Fibroblast of the aortic adventitia (primary cell): ENCODE measurements around the gene CLCN5. TPM values are rescaled to one million over a fixed set of nuclear protein-coding genes. Genes with fewer than 3 reads are reported as not detected.
A peak's percentile ranks its signal among the peaks of the same experiment; 100 is the strongest.

Source experiments
- DNase-seq: peaks from one replicate; pipeline ENCODE4 v3.0.0-alpha.2; 2010; ENCODE audit warnings: low read depth
- H3K4me3 ChIP-seq: 2 replicates; pipeline ENCODE4 v1.5.1; 2011; ENCODE audit warnings: low read depth, mild to moderate bottlenecking, control low read depth, low read length, moderate library complexity
- total RNA-seq: library from RNA; depleted of rRNA; stranded (reverse); fragments of >200 nt; gene quantifications from 2 replicates; pipeline ENCODE4 v1.2.3, GENCODE V29; 2012; ENCODE audit warnings: low replicate concordance
- TF ChIP-seq, protein P1 (sequence below): IDR thresholded peaks from 2 replicates; pipeline ENCODE4 v1.5.1; 2011; ENCODE audit warnings: mild to moderate bottlenecking, low read length, control low read depth, inconsistent platforms; ENCODE audit not compliant: insufficient read depth

The CLCN5 gene
- total RNA-seq, 1 donor: 13.5 TPM

DNA sequence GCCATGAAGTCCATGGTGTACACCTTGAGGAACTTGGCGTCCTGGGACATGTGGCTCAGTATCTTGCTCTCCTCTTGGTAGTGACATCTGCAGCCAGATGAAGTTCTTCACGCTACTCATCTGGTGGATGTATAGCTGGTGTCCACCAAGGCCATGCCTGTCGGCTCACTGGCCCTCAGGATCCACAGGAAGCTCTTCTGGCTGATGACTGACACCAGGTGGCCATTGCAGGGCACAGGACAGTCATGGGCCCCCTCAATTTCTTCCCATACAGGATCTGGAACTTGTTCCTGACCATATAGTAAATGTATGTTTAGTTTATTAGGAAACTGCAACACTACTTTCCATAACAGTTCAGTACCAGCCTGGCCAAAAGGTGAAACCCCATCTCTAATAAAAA lies 10.3 kb upstream of the CLCN5 start:
- DNase-seq: no peak
- TF ChIP-seq, protein P1, sequence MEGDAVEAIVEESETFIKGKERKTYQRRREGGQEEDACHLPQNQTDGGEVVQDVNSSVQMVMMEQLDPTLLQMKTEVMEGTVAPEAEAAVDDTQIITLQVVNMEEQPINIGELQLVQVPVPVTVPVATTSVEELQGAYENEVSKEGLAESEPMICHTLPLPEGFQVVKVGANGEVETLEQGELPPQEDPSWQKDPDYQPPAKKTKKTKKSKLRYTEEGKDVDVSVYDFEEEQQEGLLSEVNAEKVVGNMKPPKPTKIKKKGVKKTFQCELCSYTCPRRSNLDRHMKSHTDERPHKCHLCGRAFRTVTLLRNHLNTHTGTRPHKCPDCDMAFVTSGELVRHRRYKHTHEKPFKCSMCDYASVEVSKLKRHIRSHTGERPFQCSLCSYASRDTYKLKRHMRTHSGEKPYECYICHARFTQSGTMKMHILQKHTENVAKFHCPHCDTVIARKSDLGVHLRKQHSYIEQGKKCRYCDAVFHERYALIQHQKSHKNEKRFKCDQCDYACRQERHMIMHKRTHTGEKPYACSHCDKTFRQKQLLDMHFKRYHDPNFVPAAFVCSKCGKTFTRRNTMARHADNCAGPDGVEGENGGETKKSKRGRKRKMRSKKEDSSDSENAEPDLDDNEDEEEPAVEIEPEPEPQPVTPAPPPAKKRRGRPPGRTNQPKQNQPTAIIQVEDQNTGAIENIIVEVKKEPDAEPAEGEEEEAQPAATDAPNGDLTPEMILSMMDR: no peak
- H3K4me3 ChIP-seq: no peak overlapping the region

DNA sequence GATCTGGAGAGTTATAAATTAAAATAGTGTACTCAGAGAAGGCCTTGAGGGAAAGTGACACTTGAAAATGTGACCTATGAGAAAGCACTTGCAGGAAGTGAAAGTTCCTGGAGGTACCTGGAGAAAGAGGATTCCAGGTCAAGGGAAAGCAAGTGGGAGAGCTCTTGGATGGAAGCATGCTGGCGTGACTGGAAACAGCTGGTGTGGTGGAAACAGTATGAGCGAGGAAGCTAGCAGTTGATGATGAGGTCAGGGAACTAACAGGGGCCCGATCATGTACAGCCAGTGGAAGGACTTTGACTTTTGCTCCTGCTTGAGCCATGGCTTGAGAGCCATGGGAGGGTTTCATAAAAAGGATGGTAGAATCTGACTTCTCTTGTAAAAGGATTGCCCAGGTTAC lies 9.5 kb upstream of the CLCN5 start:
- H3K4me3 ChIP-seq: no peak overlapping the region
- TF ChIP-seq, protein P1: no peak
- no peak for DNase-seq

DNA sequence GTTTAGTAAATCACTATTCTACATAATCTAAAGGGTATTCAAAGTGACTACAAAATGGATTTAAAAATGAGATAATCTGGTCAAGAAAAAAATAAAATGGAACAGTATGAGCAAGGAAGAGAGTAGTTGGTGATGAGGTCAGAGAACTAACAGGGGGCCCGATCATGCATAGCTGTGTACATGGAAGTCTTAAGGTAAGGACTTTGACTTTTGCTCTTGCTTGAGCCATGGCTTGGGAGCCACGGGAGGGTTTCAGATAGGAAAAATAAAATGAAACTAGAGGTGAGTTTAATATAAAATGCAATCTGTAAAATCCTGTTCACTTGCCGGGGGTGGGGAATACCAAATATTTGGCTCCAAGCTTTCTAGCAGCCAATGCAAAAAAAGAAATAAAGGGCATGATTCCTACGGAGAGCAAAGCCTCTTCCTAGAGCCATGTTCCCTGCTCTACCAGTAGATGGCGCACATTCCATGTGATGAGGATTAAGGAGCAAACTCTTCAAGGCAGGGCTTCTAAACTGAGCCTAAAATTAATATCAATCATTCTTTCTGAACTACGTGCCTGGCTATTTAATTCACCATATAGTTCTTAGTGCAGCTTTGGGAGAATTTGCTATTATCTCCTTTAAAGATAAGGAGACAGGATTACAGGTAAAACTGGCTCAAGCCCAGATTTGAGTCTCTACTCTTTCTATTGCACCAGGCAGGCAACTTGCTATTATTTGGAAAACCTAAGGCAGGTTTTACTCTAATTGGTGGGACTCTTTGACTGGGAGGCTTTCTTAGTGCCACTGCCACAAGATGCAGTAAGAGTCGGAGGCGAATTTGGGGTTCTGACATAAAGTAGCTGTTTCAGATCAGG lies 6.8 kb upstream of the CLCN5 start:
- TF ChIP-seq, protein P1: peak; percentile 97
- peak; percentile 75 for DNase-seq
- H3K4me3 ChIP-seq: no peak overlapping the region

DNA sequence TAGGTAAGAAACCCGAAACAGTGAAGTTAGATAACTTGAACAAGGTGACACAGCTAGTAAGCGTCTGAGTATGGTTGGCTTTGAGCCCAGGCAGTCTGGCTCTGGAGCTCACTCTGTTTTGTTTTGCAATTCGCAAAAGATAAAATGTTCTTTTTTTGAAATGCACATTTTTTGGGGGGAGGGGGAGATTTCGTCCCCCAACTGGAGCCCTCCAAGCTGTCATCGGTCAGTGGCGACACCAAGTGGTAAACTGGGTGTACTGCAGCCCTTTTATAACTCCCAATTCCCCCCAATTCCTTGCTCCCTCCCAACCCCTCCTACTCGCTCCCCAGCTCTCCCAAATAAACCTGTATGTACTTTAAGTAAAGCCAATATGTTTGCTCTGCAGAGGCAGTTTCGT lies 2.8 kb upstream of the CLCN5 start:
- no peak overlapping the region for H3K4me3 ChIP-seq
- TF ChIP-seq, protein P1: peak; percentile 85
- DNase-seq: peak; percentile 85

DNA sequence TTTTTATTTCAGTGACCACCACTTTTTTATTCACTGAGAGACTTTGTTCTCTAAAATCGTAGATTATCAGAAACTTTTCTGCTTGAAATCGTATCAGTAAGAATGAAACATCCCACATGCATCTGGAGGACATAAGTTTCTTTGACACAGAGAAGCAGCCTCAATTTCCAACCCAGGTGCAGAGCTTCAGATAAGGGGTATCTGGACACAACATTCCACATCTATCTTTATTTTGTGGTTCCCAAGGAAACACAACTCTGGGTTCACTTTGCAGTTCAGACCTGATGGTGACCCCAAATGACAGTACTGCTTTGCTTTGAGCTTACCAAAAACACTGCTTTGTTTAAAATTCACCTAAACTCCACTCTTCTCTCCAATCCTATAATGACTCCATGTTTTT lies 1.3 kb upstream of the CLCN5 start:
- no peak overlapping the region for H3K4me3 ChIP-seq
- TF ChIP-seq, protein P1: no peak
- DNase-seq: no peak

DNA sequence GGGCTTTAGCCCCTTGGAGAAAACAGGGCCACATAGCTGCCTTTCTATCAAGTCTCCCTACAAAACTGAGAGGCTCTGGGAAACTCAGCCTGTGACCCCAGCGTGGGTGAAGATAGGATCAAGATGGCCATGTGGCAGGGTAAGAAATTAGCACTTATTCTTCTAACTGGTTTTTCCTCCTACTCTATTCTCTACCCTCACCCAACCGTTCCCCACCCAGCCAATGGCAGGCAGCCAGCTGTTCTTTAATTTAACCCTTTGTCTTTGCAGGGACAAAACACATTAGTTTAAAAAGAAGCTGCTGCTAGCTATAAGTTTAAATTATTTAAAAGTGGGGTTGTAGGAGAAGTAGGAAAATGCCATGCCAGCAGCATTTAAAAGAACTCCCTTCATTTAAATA lies 2.8 kb downstream of the CLCN5 start:
- H3K4me3 ChIP-seq: peak overlapping the region; percentile 7
- TF ChIP-seq, protein P1: no peak
- no peak for DNase-seq
